GM21447 (cell line): Measurements from ENCODE around the gene NUP188.
A peak's percentile ranks its signal among the peaks of the same experiment; 100 is the strongest.
"Not testable (repeated sequence)": the region's sequence is repeated elsewhere in the genome, so short reads cannot be mapped to it uniquely, and the experiment has no call there.

Experiments used
- ATAC-seq: cut with Tn5 transposase; IDR thresholded peaks from one replicate; pipeline ENCODE4 v1.9.1; 2021; ENCODE audit not compliant: unreplicated experiment

Gene NUP188

GRCh38 chr9:129027685-129028191, 80.2 kb downstream of the NUP188 start:
- ATAC-seq = peak; percentile 31

DNA sequence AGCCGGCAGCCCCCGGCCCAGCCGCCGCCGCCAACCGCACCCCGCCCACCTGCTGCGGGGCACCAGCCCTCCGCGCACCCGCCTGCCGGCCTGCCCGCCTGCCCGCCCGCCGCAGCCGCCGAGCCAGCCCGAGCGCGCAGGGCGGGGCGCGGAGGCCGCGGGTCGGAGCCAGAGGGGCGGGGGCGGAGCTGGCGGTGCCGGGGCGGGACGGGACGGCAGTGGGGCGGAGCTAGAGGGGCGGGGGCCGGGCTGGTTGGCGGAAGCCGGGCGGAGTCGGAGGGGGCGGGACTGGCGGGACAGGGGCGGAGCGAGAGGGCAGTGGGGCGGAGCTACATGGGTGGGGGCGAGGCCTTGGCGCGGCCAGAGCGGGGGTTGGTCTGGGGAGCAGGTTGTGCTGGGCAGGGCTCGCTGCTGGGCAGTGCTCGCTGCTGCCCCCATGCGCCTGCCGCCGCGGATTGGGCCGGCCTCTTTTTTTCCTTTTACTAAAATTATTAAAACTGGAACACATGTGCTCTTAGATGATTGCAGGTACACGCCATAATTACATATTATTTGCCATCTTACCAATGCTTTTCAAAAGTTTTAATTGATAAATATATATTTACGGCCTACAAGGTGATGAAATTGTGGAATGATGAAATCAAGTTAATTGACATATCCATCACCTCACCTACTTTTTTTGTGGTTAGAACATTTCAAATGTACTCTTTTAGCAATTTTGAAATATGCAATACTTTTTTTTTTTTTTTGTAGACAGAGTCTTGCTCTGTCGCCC, 80.9 kb downstream of the NUP188 start, which contains the start of gene SH3GLB2:
TSS of gene SH3GLB2 (minus strand) at position 140 of the 775 bp plus-strand sequence. CDS start 177 bp downstream, outside the sequence.
- peak; percentile 74 for ATAC-seq

- ATAC-seq = no peak
These were observed 82.7 kb downstream of the NUP188 start for GRCh38 chr9:129030191-129030590.

DNA sequence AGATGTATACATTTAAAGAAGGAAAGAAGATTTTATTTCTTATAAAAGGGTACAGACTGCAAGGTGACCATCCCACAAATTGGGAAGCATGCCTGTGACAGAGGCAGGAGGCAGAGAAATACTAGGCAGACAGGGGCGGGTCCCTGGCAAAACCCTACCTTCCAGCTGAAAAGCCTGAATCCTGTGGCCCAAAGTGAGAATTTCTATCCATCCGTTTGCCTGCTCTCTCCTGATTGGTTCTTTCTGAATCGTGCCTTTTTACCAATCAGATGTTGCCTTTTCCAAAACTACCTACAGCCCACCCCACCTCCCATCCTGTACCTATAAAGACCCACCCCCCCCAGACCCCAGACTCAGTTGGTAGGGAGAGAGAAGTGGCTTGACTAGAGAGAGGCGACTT, 84.0 kb downstream of the NUP188 start:
- ATAC-seq = no peak

- ATAC-seq = no peak
These were observed 85.2 kb downstream of the NUP188 start for GRCh38 chr9:129032541-129033159.

- no peak for ATAC-seq
These were observed 85.7 kb downstream of the NUP188 start for GRCh38 chr9:129033216-129033615.

DNA sequence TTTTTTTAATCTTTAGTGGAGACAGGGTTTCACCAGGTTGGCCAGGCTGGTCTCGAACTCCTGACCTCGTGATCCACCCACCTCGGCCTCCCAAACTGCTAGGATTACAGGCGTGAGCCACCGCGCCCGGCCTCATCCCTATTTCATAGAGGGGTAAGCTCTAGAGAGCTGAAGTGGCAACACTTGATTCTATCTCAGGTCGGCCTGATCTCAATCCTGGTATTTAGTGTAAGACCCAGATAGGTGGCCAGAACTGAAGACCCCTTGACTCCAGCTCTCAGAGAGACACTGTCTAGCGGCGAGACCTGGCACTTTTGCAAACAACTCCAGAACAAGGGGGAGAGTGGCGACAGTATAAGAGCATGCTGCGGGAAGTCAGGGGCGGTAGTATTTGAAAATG, 88.3 kb downstream of the NUP188 start:
- not testable (repeated sequence) for ATAC-seq

DNA sequence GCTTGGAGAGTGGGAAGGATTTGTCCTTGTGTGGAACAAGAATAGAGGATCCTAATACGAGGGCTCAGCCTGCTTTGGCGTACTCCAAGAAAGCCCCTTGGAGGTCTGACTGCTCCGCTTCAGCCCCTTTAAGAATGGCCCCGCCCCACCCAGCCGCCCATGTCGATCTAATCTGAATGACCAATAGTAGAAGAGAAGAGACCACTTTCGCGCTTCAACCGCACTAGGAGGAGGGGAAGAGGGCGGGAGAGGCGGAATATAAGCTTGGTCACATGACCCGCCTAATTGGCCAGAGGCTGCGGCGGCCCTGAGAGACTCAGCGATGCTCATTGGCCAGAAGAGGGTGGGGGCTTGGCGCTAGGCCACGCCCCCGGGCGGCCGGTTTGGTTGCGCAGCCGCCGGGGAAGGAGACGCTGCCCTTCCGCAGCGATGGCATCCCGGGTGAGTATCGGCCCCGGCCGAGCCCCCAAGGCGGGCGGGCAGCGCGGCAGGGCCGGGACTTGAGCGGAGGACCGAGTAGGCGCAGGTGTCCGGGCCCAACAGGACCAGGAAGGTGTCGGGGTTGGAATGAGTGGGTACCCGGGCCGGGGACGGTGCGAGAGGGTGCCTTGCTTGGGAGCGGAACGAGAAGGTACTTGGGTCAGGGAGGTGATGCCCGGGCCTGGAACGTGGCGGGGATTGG, 88.9 kb downstream of the NUP188 start, which contains the start of gene MIGA2:
TSS of gene MIGA2 (plus strand) at position 386 of the 682 bp plus-strand sequence. CDS start 3,969 bp downstream, outside the sequence.
- peak; percentile 96 for ATAC-seq

GRCh38 chr9:129036923-129037766, 89.6 kb downstream of the NUP188 start:
- ATAC-seq = no peak

GRCh38 chr9:129037767-129038098, 90.2 kb downstream of the NUP188 start:
- no peak for ATAC-seq

- no peak for ATAC-seq
These were observed 90.8 kb downstream of the NUP188 start for GRCh38 chr9:129038109-129038852.

DNA sequence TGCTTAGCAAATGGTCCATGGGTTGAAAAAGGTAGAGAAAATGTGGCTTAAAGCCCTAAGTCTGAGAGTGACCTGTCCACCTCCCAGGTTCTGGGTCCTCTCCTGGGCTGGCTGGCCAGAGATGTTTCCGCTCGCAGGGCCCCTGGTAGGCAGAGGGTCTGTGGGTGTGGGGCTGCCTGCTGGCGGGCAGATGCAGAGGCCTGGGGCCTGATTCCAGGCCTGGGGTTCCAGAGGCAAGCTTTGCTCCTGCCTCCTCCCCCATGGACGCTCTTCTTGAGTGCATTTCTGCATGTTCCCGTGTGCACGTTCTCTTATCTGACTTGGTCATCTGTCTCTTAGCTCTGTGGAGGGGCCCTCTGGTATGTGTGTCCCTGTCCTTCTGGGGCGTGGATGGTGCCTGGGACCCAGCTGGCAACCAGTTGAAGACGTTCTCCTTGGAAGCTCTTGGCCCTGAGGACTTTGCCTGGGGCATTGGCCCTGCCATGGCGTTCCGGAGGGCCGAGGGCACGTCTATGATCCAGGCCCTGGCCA, 92.7 kb downstream of the NUP188 start:
- no peak for ATAC-seq

DNA sequence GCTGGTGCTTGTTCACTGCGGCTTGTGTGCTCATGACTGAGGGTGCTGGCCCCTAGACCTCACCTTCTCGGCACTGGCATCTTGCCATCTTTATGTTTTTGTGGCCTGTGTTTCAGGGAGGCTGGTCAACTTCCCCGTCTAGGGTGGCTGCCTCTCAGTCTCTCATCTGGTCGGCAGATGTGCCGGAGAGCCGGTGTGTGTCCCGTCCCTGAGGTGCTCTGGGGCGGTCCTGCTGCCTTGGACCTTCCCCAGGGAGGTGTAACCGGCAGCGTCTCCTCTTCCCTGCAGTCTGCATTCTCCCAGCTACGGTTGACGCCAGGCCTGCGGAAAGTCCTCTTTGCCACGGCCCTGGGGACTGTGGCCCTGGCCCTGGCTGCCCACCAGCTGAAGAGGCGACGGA, 94.5 kb downstream of the NUP188 start:
- no peak for ATAC-seq

DNA sequence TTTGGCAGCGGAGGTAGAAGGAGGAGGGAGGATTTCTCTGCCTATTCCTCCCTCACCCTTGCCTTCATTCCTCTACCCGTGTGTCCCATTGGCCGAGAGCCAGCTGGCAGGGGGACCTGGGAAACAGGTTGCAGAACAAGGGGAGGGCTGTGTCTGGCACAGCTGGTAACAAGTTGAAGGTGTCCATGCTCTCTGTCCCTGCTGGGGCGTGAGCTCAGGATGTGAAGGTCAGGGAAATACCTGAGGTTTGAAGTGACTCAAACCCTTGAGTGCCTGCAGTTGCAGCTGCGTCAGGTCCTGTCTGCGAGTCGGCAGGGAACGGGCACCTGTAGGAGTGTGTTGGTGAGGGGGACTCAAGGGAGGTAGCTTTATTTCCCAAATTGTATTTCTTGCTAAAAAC, 105.1 kb downstream of the NUP188 start:
- ATAC-seq = no peak

- ATAC-seq = no peak
These were observed 105.5 kb downstream of the NUP188 start for GRCh38 chr9:129053020-129053419.

DNA sequence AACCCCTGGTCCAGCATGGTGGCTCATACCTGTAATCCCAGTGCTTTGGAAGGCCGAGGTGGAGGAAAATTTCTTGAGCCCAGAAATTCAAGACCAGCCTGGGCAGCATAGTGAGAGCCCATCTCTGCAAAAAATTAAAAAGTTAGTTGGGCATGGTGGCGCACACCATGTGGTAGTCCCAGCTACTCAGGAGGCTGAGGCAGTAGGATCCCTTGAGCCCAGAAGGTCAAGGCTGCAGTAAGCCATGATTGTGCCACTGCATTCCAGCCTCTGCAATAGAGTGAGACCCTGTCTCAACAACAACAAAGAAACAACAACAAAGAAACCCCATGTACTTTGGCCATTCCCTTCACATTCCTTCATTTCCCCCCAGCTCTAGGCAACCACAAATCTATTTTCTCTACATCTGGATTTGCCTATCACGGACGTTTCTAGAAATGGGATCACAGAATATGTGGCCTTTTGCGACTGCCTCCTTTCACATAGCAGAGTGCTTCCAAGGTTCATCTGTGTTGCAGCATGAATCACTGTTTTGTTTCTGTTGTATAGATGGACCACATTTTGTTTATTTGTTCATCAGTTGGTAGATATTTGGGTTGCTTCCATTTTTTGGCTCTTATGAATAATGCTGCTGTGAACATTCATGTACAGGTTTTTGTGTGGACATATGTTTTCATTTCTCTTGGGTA, 106.8 kb downstream of the NUP188 start:
- ATAC-seq = no peak
